ENCODE measurements around the gene EML5. TPM values are rescaled to one million over a fixed set of nuclear protein-coding genes. Genes with fewer than 3 reads are reported as not detected.
"Not testable (repeated sequence)": the region's sequence is repeated elsewhere in the genome, so short reads cannot be mapped to it uniquely, and the experiment has no call there.

EML5 gene
- polyA plus RNA-seq, 1 donor from 2014 or later, result 0.61 TPM

GRCh38 chr14:88790501-88791251 lies 2.1 kb downstream of the EML5 start:
- Mint-ChIP-seq H3K4me1 (peaks cover 6 to 18% (median 13%) of the 10 kb centered on the region in 3 donors), H3K9me3 (peaks cover 0 to 4% (median 0%) of the 10 kb centered on the region in 3 donors), H3K36me3 (peaks cover 4% of the 10 kb centered on the region), H3K4me3 (peak overlapping the region in 3 of 4 donors; percentile 57 to 97 (median 89)), H3K27ac (peak overlapping the region in 2 of 3 donors; percentile 93 to 94), H3K27me3 (no peaks in the 10 kb centered on the region)

- Mint-ChIP-seq H3K4me3 (peak overlapping the region in 1 of 4 donors; percentile 97), H3K4me1 (peaks cover 6 to 18% (median 13%) of the 10 kb centered on the region in 3 donors)
- not testable (repeated sequence) for H3K27ac Mint-ChIP-seq, H3K27me3 Mint-ChIP-seq, H3K36me3 Mint-ChIP-seq, H3K9me3 Mint-ChIP-seq
These were observed 3.2 kb downstream of the EML5 start for GRCh38 chr14:88789573-88789972.

DNA sequence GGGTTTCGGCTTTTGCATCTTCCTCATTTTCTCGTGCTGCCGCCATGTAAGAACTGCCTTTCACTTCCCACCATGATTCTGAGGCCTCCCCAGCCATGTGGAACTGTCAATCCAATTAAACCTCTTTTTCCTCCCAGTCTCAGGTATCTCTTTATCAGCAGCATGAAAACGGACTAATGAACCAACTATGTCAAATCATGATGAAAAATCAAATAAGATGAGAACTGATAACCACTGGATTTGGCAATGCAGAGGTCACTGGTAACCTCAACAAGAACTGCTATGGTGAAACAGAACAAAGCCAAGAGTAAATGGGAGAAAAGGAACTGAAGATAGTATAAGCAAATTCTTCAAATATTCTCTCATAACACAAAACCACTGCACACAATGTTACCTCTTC lies 6.0 kb downstream of the EML5 start:
- Mint-ChIP-seq H3K36me3 (peaks cover 11% of the 10 kb centered on the region), H3K27me3 (no peaks in the 10 kb centered on the region), H3K4me1 (peaks cover 9 to 22% (median 9%) of the 10 kb centered on the region in 3 donors), H3K9me3 (peaks cover 4 to 23% (median 15%) of the 10 kb centered on the region in 3 donors), H3K27ac (no peak overlapping the region), H3K4me3 (no peak overlapping the region)

DNA sequence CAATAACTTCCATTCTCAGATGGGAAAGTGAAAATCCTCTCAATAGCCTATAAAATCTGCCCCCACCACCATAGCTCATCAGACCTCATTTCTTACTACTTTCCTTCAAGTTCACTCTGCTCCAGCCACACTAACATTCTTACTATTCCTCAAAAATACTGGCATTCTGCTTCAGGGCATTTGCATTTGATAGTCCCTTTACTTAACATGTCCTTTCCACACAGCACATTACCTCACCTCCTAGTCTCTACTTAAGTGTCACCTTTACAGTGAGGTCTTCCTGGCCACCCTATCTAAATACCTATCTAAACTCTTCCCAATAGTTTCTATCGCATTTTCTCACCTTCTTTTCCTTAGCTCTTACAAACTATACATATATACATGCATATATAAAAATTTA lies 6.8 kb downstream of the EML5 start:
- no peaks in the 10 kb centered on the region for H3K27me3 Mint-ChIP-seq
- no peak overlapping the region for H3K27ac Mint-ChIP-seq
- peaks cover 6 to 16% (median 7%) of the 10 kb centered on the region in 3 donors for H3K4me1 Mint-ChIP-seq
- peaks cover 6 to 26% (median 15%) of the 10 kb centered on the region in 3 donors for H3K9me3 Mint-ChIP-seq
- peaks cover 13% of the 10 kb centered on the region for H3K36me3 Mint-ChIP-seq
- no peak overlapping the region for H3K4me3 Mint-ChIP-seq

DNA sequence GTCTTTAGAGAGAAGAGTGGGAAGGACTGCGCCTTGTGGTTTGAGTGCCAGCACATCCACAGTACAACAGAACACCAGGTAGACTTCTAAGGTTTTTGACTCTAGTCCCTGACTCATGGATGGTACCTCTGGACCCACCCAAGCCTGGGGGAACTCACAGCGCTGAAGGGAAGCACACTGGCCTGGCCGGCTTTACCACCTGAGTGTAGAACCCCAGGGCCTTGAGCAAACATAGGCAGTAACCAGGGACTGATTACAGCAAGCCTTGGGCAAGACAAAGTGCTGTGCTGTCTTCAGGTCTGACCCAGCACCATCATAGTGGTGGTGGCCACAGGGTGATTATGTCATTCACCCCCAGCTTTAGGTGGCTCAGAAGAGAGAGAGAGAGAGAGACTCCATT lies 17.2 kb downstream of the EML5 start:
- no peak overlapping the region for H3K27ac Mint-ChIP-seq
- no peak overlapping the region for H3K4me3 Mint-ChIP-seq
- H3K27me3 Mint-ChIP-seq, result no peaks in the 10 kb centered on the region

DNA sequence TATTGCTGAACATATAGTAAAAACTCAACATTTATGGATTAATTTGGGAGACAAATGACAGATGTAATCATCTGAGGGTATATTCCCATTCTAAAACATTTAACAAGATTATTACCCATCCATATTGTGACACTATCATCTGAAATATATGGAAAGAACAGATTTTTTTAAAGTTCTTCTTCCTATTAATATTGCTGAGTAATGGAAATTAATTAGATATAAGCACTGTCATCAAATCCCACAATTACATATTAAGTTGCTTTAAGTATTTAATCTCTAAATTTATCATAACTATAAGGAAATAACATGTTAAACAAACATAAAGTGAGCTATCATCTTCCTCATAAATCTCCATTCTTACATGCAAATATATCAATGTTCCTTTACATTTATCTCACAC lies 22.0 kb downstream of the EML5 start:
- Mint-ChIP-seq H3K4me3 (no peak overlapping the region), H3K36me3 (peaks cover 1% of the 10 kb centered on the region), H3K9me3 (peaks cover 3 to 14% (median 7%) of the 10 kb centered on the region in 3 donors), H3K27ac (no peak overlapping the region), H3K27me3 (no peaks in the 10 kb centered on the region), H3K4me1 (no peaks in the 10 kb centered on the region)

More for the DNA sequence above, 17.2 kb downstream of the EML5 start:
- Mint-ChIP-seq H3K9me3 (peaks cover 0 to 5% (median 1%) of the 10 kb centered on the region in 3 donors), H3K36me3 (peaks cover 7% of the 10 kb centered on the region), H3K4me1 (peaks cover 4 to 5% (median 5%) of the 10 kb centered on the region in 3 donors)

DNA sequence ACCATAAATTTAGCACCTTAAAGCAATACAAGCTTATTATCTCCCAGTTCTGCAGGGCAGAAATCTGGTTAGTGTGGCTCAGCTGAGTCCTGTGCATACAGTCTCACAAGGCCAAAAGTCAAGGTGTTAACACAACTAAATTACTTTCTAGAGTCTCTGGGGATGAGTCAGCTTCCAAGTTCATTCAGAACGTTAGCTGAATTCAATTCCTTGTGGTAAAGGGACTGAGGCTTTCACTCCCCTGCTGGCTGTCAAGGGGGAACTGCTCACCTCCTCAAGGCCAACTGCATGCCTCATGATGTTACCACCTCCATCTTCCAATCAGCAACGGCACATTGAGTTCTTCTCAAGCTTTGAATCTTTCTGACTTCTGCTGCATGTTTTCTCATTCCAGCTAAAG lies 27.6 kb downstream of the EML5 start:
- H3K9me3 Mint-ChIP-seq, result peaks cover 2 to 20% (median 11%) of the 10 kb centered on the region in 3 donors
- H3K36me3 Mint-ChIP-seq, result peaks cover 14% of the 10 kb centered on the region
- H3K27me3 Mint-ChIP-seq, result no peaks in the 10 kb centered on the region
- no peak overlapping the region for H3K27ac Mint-ChIP-seq
- no peak overlapping the region for H3K4me3 Mint-ChIP-seq
- H3K4me1 Mint-ChIP-seq, result peaks cover 0 to 2% (median 0%) of the 10 kb centered on the region in 3 donors

DNA sequence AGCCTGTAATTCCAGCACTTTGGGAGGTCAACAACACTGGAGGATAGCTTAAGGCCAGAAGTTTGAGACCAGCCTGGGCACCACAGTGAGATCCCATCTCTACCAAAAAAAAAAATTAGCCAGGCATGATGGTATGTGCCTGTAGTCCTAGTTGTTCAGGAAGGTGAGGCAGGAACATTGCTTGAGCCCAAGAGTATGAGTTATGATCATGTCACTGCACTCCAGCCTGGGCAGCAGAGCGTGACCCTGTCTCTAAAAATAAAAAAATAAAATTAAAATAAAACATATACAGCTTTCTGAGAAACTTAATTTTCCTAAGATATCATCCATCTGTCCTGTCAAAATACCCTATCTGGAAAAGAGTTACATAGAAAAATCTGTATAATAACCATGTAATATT lies 38.9 kb downstream of the EML5 start:
- Mint-ChIP-seq H3K9me3 (no peaks in the 10 kb centered on the region), H3K4me3 (no peak overlapping the region), H3K4me1 (peaks cover 0 to 3% (median 2%) of the 10 kb centered on the region in 3 donors), H3K27me3 (no peaks in the 10 kb centered on the region), H3K36me3 (peaks cover 5% of the 10 kb centered on the region), H3K27ac (no peak overlapping the region)

- H3K4me1 Mint-ChIP-seq, result peaks cover 0 to under 1% (median 0%) of the 10 kb centered on the region in 3 donors
- H3K27ac Mint-ChIP-seq, result no peak overlapping the region
- H3K9me3 Mint-ChIP-seq, result no peaks in the 10 kb centered on the region
- H3K4me3 Mint-ChIP-seq, result no peak overlapping the region
- H3K36me3 Mint-ChIP-seq, result peaks cover 10% of the 10 kb centered on the region
- H3K27me3 Mint-ChIP-seq, result no peaks in the 10 kb centered on the region
These were observed 41.8 kb downstream of the EML5 start for GRCh38 chr14:88750945-88751344.

DNA sequence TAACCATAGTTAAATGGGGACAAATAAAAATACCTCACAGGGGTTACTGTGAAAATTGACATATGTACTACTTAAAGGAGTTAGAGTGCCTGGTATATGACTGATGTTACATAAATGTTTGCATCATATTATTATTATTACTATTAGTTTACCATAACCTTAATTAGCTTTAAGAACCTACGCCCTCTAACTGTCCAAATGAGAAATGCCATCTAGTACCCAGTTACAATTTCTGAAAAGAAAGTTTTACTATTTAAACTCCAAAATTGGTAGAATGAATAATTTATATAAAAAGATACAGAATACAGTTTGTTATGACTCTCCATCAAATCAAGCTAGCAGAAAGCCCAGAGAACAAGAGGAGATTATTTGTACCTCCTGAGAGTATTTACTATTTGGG lies 42.3 kb downstream of the EML5 start:
- Mint-ChIP-seq H3K36me3 (peaks cover 10% of the 10 kb centered on the region), H3K4me3 (no peak overlapping the region), H3K27me3 (no peaks in the 10 kb centered on the region), H3K9me3 (no peaks in the 10 kb centered on the region), H3K4me1 (no peaks in the 10 kb centered on the region), H3K27ac (no peak overlapping the region)

GRCh38 chr14:88749139-88749538 lies 43.6 kb downstream of the EML5 start:
- H3K27ac Mint-ChIP-seq, result no peak overlapping the region
- peaks cover 10% of the 10 kb centered on the region for H3K36me3 Mint-ChIP-seq
- no peak overlapping the region for H3K4me3 Mint-ChIP-seq
- no peaks in the 10 kb centered on the region for H3K27me3 Mint-ChIP-seq
- H3K4me1 Mint-ChIP-seq, result no peaks in the 10 kb centered on the region
- no peaks in the 10 kb centered on the region for H3K9me3 Mint-ChIP-seq

GRCh38 chr14:88748288-88748687 lies 44.5 kb downstream of the EML5 start:
- Mint-ChIP-seq H3K4me1 (no peaks in the 10 kb centered on the region), H3K27ac (no peak overlapping the region), H3K36me3 (peaks cover 10% of the 10 kb centered on the region)

GRCh38 chr14:88746052-88746451 lies 46.7 kb downstream of the EML5 start:
- peaks cover 10% of the 10 kb centered on the region for H3K36me3 Mint-ChIP-seq
- H3K4me3 Mint-ChIP-seq, result no peak overlapping the region
- H3K9me3 Mint-ChIP-seq, result no peaks in the 10 kb centered on the region
- no peak overlapping the region for H3K27ac Mint-ChIP-seq
- H3K4me1 Mint-ChIP-seq, result no peaks in the 10 kb centered on the region
- H3K27me3 Mint-ChIP-seq, result no peaks in the 10 kb centered on the region

More at GRCh38 chr14:88748288-88748687, 44.5 kb downstream of the EML5 start:
- Mint-ChIP-seq H3K27me3 (no peaks in the 10 kb centered on the region), H3K9me3 (no peaks in the 10 kb centered on the region), H3K4me3 (no peak overlapping the region)

DNA sequence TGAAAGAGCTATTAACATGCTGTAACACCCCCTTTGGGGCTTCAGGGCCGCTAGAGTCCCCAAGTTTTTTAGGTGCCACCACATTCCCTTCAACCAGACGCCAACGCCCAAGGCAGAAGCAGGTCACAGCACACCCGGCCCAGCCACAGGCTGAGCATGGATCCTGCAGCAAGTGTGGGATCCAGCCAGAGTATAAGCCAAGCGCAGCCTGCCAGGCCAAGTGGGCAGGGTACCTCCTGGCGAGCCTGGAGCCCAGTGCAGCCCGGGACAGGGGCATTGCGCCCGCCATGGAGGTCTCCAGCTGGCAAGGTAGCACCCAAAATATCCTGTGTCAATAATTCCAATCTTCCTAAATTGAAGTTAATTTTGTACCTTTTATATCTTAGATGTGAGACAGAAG lies 55.5 kb downstream of the EML5 start:
- Mint-ChIP-seq H3K4me1 (no peaks in the 10 kb centered on the region), H3K27ac (no peak overlapping the region), H3K4me3 (no peak overlapping the region), H3K9me3 (no peaks in the 10 kb centered on the region), H3K27me3 (no peaks in the 10 kb centered on the region), H3K36me3 (peaks cover 19% of the 10 kb centered on the region)

GRCh38 chr14:88733121-88733520 lies 59.6 kb downstream of the EML5 start:
- Mint-ChIP-seq H3K36me3 (peaks cover 17% of the 10 kb centered on the region), H3K27ac (no peak overlapping the region), H3K27me3 (no peaks in the 10 kb centered on the region), H3K9me3 (no peaks in the 10 kb centered on the region), H3K4me3 (no peak overlapping the region), H3K4me1 (no peaks in the 10 kb centered on the region)

GRCh38 chr14:88729159-88729558 lies 63.6 kb downstream of the EML5 start:
- no peak overlapping the region for H3K4me3 Mint-ChIP-seq
- H3K36me3 Mint-ChIP-seq, result peaks cover 5% of the 10 kb centered on the region
- H3K9me3 Mint-ChIP-seq, result no peaks in the 10 kb centered on the region
- H3K4me1 Mint-ChIP-seq, result no peaks in the 10 kb centered on the region
- H3K27ac Mint-ChIP-seq, result no peak overlapping the region
- no peaks in the 10 kb centered on the region for H3K27me3 Mint-ChIP-seq

All from IgD-negative memory B cell (primary cell).